Transverse colon (tissue), 4 donors: ENCODE data around the gene ZNF490. TPM values are rescaled to one million over a fixed set of nuclear protein-coding genes. Genes with fewer than 3 reads are reported as not detected.

Source experiments
- DNase-seq: peaks from one replicate; pipeline ENCODE4 v3.0.0-alpha.2; 2019
- H3K27ac ChIP-seq, 4 donors: fragments of 200-600 bp; sonication (generic); 2 replicates each; pipeline ENCODE4 v1.5.1; 2016 to 2018; ENCODE audit warnings: inconsistent platforms in 4 of 4
- H3K27me3 ChIP-seq: fragments of 200-600 bp; sonication (generic); 2 replicates; pipeline ENCODE4 v1.5.1; 2017; ENCODE audit warnings: inconsistent platforms
- H3K36me3 ChIP-seq, 4 donors: fragments of 200-600 bp; sonication (generic); 2 replicates each; pipeline ENCODE4 v1.5.1; 2017 to 2019; ENCODE audit warnings: inconsistent platforms in 4 of 4
- H3K4me1 ChIP-seq, 4 donors: fragments of 200-600 bp; sonication (generic); 2 replicates each; pipeline ENCODE4 v1.5.1; 2017 to 2020; ENCODE audit warnings: inconsistent platforms in 4 of 4
- H3K4me3 ChIP-seq, 4 donors: fragments of 200-600 bp; sonication (generic); 1 replicate in 1 of 4; 2 replicates in 3 of 4; pipeline versions ENCODE4 v1.5.1 to v1.6.1; 2017 to 2019; ENCODE audit warnings: inconsistent platforms in 4 of 4
- H3K9me3 ChIP-seq, 2 donors: fragments of 200-600 bp; sonication (generic); 2 replicates each; pipeline ENCODE4 v1.5.1; 2017 to 2019; ENCODE audit warnings: inconsistent platforms in 2 of 2
- CTCF ChIP-seq, 5 experiments: fragments of 200-600 bp in 3 of 5; fragments of 450-650 bp in 2 of 5; sonication (generic) in 3 of 5; IDR thresholded peaks; 1 replicate in 2 of 5; 2 replicates in 3 of 5; pipeline ENCODE4 v1.5.1; 2016 to 2017; ENCODE audit warnings: antibody characterized with exemption in 5 of 5, inconsistent platforms in 3 of 5, mild to moderate bottlenecking in 2 of 5, moderate library complexity in 1 of 5
- EP300 ChIP-seq: sonication (generic); formaldehyde crosslinking; IDR thresholded peaks from one replicate; pipeline ENCODE4 v1.6.1; 2017; ENCODE audit warnings: antibody characterized with exemption, low read depth
- POLR2A ChIP-seq: fragments of 450-650 bp; IDR thresholded peaks from one replicate; pipeline ENCODE4 v1.6.1; 2016; ENCODE audit warnings: antibody characterized with exemption, mild to moderate bottlenecking, moderate library complexity
- POLR2AphosphoS5 ChIP-seq, 3 donors: sonication (generic); formaldehyde crosslinking; IDR thresholded peaks; one replicate each; pipeline ENCODE4 v1.6.1; 2016; ENCODE audit warnings: antibody characterized with exemption in 3 of 3
- WGBS, 2 donors: methylation state at CpG; one replicate each; pipeline ENCODE4 v1.1.5; 2018; ENCODE audit warnings: low coverage in 1 of 2; 5-methylcytosine and 5-hydroxymethylcytosine counted together
- in situ Hi-C, 4 donors: fragments of 200-750 bp; cut with MboI; loops; one replicate each; pipeline versions ENCODE4 v1.15.0 to v1.15.1; 2017; ENCODE audit warnings: low sequenced_read_pairs in 3 of 4, low pct_ligation_motif_present in 1 of 4, low pct_unique_long_range_greater_than_20kb in 1 of 4
- intact Hi-C: fragments of 100-400 bp; cut with DNase I; formaldehyde crosslinking; loops from one replicate; pipeline ENCODE4 v1.15.1; 2023; ENCODE audit warnings: low total_unique reads
- total RNA-seq, 4 donors: library from RNA; depleted of rRNA; stranded (reverse); fragments of >200 nt; gene quantifications; one replicate each; pipeline ENCODE4 v1.1.0, GENCODE V29; 2016

Gene ZNF490
- total RNA-seq, 4 donors from 2014 or later, result 6.7 to 54.9 (median 10.8) TPM

GRCh38 chr19:12551060-12551832 is 59.4 kb downstream of the ZNF490 start, which contains the start of gene ZNF564:
TSS of gene ZNF564 (minus strand) at chr19:12551482. CDS start at chr19:12551332, 150 bp downstream.
- H3K27me3 ChIP-seq, result no peaks in the 10 kb centered on the region
- H3K27ac ChIP-seq, result peak within 1 kb of the TSS; percentile 91 to 99 (median 98)
- peaks cover 13 to 35% (median 22%) of the 10 kb centered on the region in 4 donors for H3K4me1 ChIP-seq
- H3K9me3 ChIP-seq, result no peaks in the 10 kb centered on the region
- WGBS, 2 donors, result 1% methylated on average over 26 of the region's 49 CpGs; no CpG with 5 or more reads in 1 of the 2 donors
- H3K36me3 ChIP-seq, result peaks cover 0 to 18% (median 0%) of the 10 kb centered on the region in 4 donors
- DNase-seq, result peak; percentile 96
- no peak for TF ChIP-seq CTCF (IDR thresholded peaks at IDR 0.05)
- peak; percentile 93 for TF ChIP-seq POLR2A
- TF ChIP-seq POLR2AphosphoS5 (IDR thresholded peaks at IDR 0.05), result peak; percentile 93 to 97 (median 93)
- intact Hi-C loops, result loop anchor here (5.0 kb wide), 1 partner anchor 1384 kb away; no protein-coding TSS in a partner anchor
- peak within 1 kb of the TSS; percentile 71 to 98 (median 86) for H3K4me3 ChIP-seq
- in situ Hi-C loops, result no loop called here

DNA sequence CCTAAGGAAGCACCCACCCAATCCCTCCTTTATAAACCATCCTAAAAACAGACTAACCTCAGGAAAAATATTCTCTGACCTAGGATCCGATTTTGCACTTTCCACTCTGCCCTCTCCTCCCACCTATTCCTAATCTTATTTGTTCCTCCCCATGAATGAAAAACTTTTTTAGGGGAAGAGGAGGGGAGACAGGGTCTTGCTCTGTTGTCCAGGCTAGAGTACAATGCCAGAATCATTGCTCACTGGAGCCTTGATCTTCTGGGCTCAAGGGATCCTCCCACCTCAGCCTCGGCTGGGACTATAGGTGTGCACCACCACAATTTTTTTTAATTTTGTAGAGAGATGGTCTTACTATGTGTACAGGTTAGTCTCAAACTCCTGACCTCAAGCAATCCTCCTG is 63.7 kb downstream of the ZNF490 start:
- 78 to 88% methylated on average over 1 to 2 of the region's 2 CpGs for WGBS, 2 donors
- Histone ChIP-seq H3K4me3 (no peak overlapping the region), H3K27ac (no peak overlapping the region), H3K9me3 (no peaks in the 10 kb centered on the region), H3K4me1 (peaks cover 13 to 22% (median 15%) of the 10 kb centered on the region in 4 donors), H3K27me3 (no peaks in the 10 kb centered on the region), H3K36me3 (peaks cover 0 to 25% (median 2%) of the 10 kb centered on the region in 4 donors)
- TF ChIP-seq CTCF (IDR thresholded peaks at IDR 0.05) (no peak), POLR2A (no peak), POLR2AphosphoS5 (IDR thresholded peaks at IDR 0.05) (no peak), EP300 (no peak)
- intact Hi-C loops, result no loop called here
- no peak for DNase-seq
- in situ Hi-C loops, result no loop called here

GRCh38 chr19:12546068-12546467 is 64.5 kb downstream of the ZNF490 start:
- Histone ChIP-seq H3K4me1 (peaks cover 13 to 21% (median 15%) of the 10 kb centered on the region in 4 donors), H3K9me3 (peaks cover 0 to 6% of the 10 kb centered on the region in 2 donors), H3K4me3 (no peak overlapping the region), H3K27ac (no peak overlapping the region), H3K36me3 (peaks cover 0 to 34% (median 6%) of the 10 kb centered on the region in 4 donors), H3K27me3 (no peaks in the 10 kb centered on the region)
- no peak for TF ChIP-seq POLR2A
- no peak for TF ChIP-seq CTCF (IDR thresholded peaks at IDR 0.05)
- no peak for TF ChIP-seq POLR2AphosphoS5 (IDR thresholded peaks at IDR 0.05)
- no peak for TF ChIP-seq EP300
- DNase-seq, result no peak
- in situ Hi-C loops (no loop called here), intact Hi-C loops (no loop called here)
- 91% methylated on average over 5 of the region's 5 CpGs; no CpG with 5 or more reads in 1 of the 2 donors for WGBS, 2 donors

DNA sequence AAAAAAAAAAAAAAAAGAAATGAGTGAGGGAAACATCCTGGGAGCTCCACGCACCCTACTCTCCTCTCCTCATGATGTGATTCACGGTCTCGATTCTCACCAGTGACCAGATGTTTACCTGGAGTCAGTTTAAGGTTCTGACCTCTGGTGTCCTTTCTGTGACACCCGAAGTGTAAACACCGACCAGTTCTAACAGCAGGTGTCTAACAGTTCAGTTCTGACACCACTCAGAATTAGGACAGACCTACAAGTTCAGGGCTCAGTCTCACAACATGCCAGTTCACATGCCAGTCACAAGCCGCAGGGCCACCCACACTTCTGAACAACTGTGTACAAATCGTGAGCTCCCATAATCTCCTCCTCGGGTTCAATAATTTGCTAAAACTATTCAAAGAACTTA is 65.3 kb downstream of the ZNF490 start:
- in situ Hi-C loops (no loop called here), intact Hi-C loops (no loop called here)
- Histone ChIP-seq H3K9me3 (peaks cover 0 to 11% of the 10 kb centered on the region in 2 donors), H3K4me1 (peaks cover 10 to 18% (median 13%) of the 10 kb centered on the region in 4 donors), H3K27me3 (no peaks in the 10 kb centered on the region), H3K27ac (no peak overlapping the region), H3K4me3 (no peak overlapping the region), H3K36me3 (peaks cover 0 to 42% (median 9%) of the 10 kb centered on the region in 4 donors)
- WGBS, 2 donors, result 84 to 93% methylated on average over 4 to 8 of the region's 8 CpGs
- no peak for TF ChIP-seq POLR2A
- no peak for TF ChIP-seq EP300
- TF ChIP-seq POLR2AphosphoS5 (IDR thresholded peaks at IDR 0.05), result no peak
- TF ChIP-seq CTCF (IDR thresholded peaks at IDR 0.05), result no peak
- no peak for DNase-seq
